GM15510 (cell line): ENCODE measurements around the gene SUCLA2.

ENCODE experiments used
- POLR2A ChIP-seq: IDR thresholded peaks from 3 replicates; pipeline ENCODE4 v1.6.1; 2011; ENCODE audit warnings: borderline replicate concordance; ENCODE audit not compliant: insufficient read length; ENCODE audit errors: extremely low read depth

Gene SUCLA2

DNA sequence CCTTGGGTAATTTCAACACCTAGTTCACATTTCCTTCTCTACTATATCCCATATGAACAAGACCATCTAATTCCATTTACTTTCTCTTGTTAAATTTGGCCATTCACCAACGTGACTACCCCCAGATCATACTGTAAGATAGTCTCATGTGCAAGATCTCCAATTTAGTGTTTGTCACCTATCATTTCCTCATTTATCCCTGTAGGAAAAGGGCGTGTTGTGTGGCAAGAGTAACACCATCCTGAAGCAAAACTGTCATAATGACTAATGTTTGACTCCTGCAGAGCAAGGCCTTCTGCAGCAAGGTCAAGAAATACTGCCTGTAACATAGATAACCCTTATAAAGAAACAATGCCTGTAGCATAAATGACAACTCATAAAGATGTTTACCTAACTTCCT, 51.3 kb downstream of the SUCLA2 start:
- no peak for TF ChIP-seq POLR2A

DNA sequence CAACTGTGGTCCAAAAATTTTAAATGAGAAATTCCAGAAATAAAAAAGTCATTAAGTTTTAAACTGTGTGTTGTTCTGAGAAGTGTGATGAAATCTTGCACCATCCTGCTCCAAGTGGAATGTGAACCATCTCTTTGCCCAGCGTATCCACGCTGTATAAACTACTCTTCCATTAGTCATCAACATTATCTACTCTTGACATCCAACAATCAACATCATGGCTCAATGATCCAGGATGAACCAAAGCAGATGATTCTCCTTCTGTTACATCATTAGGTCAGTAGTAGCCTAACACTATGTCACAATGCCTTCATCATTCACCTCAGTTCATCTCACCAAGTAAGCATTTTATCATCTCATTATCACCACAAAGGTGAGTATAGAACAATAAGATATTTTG, 55.3 kb downstream of the SUCLA2 start:
- no peak for TF ChIP-seq POLR2A

DNA sequence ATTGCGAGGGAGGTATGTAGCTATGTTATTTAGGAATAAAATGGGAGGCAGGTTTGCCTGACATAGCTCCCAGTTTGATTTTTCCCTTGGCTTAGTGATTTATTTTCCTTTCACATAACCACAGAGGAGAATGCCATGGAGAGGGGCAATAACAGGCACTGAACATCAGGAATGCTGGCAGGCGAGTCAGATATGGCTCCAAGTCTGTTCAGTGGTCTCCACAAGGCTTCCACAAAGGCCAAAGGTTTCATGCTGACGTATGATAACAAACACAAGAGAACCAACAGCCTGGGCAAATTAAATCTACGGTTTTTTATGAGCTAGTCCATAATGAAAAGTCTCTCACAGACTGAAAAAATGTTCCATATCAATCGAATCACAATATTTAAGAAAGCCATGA, 66.7 kb downstream of the SUCLA2 start:
- TF ChIP-seq POLR2A = no peak

DNA sequence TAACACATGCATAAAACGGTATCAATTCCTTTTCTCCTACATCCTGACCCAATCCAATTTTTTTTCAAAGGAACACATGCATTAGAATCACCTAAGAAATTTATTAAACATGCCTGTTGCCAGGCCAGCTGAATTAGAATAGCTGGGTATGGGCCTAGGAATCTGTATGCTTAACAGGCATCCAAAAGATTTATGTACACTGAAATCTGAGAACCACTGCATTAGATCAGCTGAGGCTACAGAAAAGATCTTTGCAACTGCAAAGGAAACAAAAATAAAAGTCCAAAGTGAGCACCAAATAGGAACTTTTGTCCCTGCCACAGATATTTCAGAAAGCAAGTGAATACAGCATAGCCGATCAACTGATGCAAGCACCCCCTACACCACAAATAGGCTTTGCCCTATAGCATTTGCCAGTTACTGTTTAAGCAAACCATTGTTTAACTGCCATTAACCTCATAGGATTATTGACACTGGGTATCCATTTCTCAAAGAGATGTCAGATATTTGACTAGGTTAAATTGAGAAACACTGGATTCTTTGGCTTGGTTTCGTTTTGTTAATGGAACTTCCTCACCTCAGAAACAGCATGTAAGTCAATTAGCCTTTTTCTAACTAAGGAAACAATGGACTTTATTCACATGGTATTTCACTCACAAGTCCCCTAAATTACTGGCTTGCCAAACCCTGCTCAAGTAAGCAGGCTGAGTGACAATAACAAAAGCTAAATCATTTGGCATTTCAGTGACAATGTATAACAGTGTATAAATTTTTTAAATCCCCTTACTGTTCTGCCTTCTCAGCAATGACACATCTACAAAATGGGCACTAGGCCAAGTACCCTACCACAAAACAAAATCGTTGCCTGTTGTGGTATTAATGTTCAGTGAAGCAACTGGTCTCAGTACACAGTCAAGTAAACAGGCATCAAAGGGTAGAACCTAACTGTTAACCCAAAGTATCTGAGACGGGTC, 67.8 kb downstream of the SUCLA2 start:
- no peak for TF ChIP-seq POLR2A

DNA sequence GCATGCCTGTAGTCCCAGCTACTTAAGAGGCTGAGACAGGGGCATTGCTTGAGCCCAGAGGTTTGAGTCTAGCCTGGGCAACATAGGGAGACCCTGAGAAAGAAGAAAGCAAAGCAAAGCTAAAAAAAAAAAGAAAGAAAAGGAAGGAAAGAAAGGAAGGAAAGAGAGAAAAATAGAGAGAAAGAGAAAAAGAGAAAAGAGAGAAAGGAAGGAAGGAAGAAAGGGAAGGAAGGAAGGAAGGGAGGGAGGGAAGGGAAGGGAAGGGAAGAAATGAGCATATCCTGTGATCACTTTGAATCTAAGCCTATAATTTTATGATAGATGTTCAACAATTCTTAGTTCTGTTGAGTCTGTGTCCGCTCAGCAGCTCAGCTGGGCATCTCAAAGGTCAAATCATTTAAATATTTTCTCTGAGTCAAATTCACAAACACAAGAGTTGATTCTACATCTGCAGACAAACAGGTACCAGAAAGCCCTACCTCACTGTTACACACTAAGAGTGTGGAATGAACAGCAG, 70.4 kb downstream of the SUCLA2 start:
- no peak for TF ChIP-seq POLR2A

DNA sequence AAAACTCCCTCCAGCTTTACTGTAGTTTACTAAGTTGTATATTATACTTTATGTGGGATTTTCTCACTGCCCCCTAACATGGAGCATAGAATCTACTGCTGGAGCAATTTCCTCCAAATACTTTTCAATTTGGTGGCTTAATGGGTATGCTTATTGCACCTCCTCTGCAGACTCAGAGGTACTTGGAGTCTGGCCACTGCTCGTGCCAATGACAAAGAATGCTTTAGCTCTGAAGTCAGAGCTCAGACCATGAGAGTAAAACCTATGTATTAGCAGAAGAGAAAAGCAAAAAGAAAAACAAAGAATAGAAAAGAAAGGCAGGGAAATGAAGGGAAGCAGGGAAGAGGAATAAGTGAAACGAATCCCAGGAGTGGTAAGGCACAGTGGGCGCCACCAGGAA, 71.9 kb downstream of the SUCLA2 start:
- no peak for TF ChIP-seq POLR2A

DNA sequence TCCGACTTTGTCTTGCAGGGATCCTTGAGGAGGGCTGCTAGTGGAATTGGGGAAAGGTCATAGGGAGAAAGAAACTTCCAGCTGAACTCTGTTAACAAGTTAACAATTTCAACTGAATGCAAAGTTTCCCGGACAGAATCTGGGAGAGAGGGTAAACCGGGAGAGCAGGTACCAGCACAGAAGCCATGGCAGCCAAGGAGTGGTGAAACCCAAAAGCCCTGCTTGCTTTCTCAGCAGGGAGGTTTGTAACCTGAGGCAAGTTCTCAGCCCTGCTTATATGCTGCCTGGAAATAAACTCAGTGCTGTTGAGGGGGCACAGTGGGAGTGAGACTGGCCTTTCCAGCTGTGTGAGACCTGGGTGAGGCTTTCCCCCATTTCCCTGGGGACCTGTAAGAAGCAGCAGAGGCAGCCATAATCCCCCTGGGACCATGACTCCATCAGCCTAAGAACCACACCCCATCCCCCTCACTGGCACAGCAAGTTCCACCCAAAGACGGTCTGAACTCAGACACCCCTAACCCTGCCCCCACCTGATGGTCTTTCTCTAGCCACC, 84.0 kb downstream of the SUCLA2 start:
- no peak for TF ChIP-seq POLR2A

DNA sequence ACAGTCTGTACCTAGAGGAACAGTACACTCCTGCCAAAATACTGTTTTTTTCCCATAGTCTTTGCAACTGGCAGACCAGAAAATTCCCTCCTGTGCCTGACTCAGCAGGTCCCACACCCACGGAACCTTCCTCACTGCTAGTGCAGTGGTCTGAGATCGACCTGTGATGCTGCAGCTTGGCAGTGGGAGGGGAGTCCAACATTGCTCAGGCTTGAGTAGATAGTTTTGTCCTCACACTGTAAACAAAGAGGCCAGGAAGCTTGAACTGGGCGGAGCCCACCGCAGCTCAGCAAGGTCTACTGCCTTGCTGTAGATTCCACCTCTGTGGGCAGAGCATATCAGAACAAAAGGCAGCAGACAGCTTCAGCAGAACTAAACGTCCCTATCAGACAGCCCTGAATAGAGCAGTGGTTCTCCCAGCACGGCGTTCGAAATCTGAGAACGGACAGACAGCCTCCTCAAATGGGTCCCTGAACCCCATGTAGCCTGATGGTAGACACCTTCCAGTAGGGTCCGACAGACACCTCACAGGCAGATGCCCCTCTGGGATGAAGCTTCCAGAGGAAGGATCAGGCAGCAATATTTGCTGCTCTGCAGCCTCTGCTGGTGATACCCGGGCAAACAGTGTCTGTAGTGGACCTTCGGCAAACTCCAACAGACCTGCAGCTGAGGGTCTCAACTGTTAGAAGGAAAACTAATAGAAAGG, 92.7 kb downstream of the SUCLA2 start:
- TF ChIP-seq POLR2A = no peak

DNA sequence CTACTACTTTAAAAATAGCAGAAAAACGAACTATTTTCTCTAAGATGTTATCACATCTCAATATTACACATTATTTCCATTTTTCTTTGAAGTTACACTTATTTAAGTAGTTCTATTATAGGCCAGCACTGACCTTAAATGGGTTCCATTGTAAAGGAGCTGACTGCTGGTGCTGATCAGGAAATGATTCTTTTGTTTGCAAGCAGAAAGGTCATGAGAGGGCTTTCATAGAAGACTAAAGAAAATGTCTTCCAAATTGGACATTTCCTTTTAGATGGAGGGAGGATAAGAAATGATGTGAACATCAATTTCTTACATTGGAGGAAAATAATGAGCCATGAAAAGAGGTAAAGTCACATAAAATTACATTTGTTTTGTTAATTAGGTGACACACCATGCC, 96.2 kb downstream of the SUCLA2 start:
- no peak for TF ChIP-seq POLR2A

DNA sequence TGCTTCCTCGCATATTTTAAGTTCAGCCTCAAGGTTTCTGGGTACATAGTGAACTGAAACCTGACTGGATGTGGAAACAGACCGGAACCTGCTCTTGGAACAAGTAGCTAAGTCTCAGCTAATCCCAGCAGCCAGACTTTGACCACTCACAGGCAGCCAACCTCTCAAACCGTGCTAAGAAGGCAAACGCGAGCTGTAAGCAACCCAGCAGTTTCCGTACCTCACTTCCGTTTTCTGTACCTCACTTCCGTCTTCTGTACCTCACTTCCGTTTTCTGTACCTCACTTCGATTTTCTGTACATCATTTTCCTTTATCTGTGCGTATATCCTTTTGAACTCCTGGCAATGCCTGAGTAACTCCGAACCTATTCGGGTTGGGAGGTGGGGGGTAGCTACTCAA, 96.8 kb downstream of the SUCLA2 start:
- TF ChIP-seq POLR2A = no peak

DNA sequence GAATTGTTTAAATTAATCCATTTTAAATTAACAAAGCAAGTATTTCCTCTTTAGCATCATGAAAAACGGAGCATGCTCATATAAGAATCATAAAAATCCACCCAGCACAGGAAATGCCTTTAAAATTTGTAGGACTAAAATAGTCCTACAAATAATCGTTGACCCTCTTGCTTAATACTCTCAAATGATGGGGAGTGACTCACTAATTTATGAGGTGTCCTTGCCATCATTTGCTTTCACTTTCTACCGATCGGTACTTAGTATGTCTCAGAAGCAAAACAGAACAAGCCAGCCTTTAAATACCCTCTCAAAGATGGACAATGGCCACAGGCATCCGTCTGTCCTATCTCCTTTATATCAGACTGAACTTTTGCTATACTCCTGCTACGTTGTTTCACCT, 97.2 kb downstream of the SUCLA2 start:
- no peak for TF ChIP-seq POLR2A

DNA sequence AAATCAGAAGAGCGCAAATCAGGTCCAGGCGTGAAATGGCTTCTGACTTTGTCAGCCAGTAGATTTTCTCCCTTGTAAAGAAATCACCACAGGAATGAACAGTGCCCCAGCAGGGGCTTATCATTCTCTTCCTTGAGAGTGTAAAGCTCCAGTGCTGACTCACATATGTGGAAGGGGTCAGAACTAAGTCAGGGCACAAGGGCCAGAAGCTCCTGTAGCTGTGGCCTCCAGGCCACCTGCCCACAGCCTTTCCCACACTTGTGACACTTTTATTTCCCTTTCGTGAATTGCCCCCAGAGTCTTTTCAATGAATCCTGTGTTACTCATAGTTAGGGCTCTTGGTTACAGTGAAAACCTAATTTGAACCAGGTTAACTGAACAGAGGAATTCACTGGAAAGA, 99.6 kb downstream of the SUCLA2 start:
- TF ChIP-seq POLR2A = no peak

DNA sequence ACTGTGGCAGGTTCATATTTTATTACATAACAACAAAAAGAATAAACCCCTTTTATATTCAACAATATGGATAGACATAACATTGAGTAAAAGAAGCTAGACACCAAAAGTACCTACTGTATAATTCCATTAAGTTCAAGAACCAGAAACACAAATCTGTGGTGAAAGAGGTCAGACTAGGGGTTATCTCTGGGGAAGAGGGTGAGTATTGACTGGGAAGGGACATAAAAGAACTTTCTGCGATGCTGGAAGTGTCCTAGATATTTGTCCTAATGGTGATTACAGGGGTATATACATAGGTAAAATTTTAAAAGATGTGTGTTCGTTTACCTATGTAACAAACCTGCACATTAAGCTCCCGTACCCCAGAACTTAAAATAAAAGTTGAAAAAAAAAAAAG, 103.0 kb downstream of the SUCLA2 start:
- TF ChIP-seq POLR2A = no peak

DNA sequence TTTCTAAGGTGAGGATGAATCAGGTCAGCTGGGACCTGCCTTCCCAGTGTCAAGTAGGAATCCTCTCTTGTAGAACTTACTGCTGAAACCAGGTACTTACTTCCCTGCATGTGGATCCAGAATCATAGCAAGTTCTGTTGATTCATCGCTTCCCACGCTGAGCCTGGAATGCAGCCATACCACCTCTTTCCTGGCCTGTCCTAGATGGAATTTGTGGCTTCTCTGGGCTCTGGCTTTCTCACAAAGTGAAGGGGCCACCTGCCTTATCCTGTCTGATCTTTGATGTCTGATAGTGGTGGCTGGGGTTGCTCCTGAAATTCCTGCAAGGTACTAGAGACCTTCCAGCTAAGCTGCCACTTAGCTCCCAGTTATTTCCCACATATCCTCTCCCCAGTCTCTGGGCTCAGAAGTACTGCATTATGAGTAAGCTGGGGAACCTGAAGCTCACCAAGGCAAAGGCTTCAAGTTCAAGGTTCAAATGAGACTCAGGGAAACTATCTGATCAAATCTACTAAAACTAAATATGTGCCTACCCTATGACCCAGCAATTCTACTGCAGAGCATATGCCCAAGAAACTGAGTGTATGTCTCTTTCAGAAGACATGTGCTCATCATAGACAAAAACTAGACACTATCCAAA, 103.5 kb downstream of the SUCLA2 start:
- TF ChIP-seq POLR2A = no peak

DNA sequence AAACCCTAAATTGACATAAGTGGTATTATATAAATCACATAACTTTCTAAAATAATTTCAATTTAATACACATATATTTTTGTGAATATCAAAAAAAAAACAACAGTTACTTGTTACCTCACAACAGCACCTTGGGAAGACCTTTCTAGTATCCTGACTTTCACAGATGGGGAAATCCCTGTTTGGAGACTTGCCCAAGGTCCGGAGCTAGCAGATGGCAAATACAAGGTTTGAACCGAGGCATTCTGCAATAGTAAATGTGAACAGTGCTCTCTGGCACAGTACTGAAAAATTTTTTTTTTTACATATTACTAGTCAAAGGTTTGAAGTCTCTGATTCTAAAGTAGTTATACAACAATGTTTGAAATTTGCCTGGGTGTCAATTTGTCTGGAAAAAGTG, 104.5 kb downstream of the SUCLA2 start:
- no peak for TF ChIP-seq POLR2A
